ENCODE results near the gene ECM1.

DNA sequence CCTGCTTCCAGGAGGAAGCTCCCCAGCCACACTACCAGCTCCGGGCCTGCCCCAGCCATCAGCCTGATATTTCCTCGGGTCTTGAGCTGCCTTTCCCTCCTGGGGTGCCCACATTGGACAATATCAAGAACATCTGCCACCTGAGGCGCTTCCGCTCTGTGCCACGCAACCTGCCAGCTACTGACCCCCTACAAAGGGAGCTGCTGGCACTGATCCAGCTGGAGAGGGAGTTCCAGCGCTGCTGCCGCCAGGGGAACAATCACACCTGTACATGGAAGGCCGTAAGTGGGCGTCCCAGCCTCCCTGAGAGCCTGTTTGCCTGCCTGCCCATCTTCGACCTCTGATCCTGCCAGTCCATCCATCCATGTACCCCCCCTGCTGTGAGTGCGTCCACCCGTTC, 3.6 kb downstream of the ECM1 start:
- TF ChIP-seq HDGF (IDR thresholded peaks at IDR 0.05; ENCODE audit: borderline replicate concordance): no peak
- no peak for TF ChIP-seq SP1 (IDR thresholded peaks at IDR 0.05)
